NCI-H1105 (cell line): ENCODE measurements around the gene PRR35.

Experiments
- DNase-seq: peaks from one replicate; lab custom pipeline; 2025; lab: John Stamatoyannopoulos, UW

Gene PRR35

DNA sequence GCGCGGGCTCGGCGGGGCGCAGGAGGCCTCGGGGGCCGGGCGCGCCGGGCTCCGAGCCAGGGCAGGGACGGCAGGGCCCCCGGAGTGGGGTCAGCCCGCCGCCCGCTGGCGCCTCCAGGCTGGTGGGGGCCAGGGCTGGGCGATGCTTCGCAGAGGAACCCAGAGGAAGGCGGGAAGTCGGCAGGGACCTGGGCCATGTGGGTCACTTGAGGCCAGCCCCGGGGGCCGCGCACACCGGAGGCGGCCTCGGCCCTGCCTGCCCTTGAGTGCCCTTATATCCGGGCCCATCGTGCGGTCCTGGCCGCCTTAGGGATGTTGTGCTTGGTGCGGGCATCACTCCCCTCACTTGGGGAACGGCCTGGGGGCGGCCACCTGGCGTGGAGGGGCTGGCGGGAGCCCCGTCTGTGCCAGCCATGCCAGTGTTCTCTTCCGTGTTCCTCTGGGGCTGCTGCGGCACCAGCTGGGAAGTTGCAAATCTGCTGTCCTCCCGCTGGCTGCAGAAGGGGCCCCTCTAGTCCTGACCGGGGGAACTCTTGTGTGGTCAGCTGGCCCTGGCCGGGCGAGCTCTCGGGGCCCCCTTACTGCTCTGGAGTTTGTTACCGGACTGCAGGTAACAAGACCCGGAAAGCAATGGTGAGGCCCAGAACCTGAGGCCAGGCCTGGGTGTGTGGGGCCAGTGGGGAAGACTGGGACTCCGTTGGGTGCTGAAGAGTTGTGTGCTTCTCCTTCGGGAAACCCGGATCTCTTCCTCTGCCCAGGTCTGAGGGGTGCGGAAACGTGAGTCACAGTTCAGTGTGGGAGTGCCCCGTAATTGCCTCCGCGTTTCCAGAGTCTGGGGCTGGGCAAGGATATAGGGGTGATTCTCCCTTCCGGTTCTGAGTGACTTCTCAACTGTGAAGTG lies 31.8 kb upstream of the PRR35 start:
- no peak for DNase-seq

DNA sequence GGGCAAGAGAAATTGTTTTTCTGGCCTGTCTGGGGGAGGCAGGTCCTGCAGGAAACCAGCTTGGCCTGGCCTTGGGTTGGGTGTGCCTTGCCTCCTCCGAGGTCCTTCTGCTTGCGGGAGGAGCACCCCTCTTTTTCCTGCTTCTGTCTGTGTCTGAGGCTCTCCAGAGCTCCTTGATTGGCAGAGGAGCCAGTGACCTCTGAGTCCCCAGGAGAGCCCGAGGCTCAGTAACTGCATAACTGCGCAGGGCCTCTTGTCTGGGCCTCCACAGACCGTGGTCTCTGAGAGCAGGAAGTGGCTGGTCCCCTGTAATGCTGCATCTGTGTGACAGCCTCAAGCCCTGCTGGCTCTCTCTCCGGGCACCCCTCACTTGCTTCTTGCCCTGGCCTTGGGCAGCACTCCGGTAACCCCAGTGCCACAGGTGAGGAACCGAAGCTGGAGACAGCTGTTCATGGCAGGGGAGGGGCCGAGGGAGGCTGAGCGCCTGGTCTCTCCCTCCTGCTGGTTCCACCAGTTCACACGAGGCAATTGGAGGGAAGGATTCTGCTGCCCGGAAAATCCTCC lies 31.1 kb upstream of the PRR35 start:
- DNase-seq: no peak

DNA sequence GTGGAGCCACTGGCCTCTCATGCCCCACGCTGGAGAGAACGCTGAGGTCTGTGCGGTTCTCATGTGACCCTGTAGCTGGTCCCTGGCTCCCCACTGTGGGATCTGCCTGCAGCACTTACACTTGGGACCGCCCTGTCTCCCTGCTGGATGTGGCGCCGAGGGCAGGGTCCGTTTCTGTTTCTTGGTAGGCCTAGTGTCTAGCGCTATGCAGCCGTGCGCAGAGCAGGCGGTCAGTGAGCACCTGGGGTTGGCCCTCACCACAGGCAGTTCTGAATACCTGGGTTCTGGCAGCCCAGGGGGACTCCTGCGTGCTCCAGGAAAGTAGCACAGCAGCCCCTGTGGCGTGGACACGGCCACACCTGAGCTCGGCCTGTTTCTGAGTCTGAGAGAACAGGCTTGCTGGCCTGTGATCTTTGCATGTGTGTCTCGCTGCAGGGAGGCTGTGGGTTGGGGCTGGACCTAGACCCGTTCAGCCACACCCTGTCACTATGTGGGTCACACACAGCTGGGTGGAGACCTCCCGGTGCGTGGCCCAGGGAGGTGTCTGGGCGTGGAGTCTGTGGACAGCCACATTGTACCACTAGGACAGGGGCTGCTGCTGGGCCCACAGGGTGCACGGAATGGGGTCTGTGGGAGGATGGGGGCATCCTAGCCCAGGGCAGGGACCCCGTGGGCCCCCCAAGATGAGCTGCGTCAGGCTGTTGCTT lies 29.9 kb upstream of the PRR35 start:
- no peak for DNase-seq

DNA sequence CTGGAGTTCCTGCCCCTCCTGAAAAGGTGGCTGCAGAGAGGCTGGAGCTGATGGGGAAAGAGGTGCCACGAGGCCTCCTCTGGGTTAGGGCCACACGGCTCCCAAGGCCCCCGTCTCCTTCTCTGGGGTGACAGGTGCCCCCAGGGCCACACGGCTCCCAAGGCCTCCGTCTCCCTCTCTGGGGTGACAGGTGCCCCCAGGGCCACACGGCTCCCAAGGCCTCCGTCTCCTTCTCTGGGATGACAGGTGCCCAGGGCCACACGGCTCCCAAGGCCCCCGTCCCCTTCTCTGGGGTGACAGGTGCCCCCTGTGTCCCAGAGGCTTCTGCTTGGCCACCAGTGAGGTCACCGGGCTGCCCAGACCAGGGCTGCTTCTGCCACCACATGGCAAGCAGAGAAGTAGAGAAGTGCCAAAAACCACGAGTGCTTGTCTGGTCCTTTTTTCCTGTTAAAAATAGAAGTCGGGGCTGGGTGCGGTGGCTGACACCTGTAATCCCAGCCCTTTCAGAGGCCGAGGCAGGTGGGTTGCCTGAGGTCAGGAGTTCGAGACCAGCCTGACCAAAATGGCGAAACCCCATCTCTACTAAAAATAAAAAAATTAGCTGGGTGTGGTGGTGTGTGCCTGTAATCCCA lies 28.6 kb upstream of the PRR35 start:
- DNase-seq: no peak

DNA sequence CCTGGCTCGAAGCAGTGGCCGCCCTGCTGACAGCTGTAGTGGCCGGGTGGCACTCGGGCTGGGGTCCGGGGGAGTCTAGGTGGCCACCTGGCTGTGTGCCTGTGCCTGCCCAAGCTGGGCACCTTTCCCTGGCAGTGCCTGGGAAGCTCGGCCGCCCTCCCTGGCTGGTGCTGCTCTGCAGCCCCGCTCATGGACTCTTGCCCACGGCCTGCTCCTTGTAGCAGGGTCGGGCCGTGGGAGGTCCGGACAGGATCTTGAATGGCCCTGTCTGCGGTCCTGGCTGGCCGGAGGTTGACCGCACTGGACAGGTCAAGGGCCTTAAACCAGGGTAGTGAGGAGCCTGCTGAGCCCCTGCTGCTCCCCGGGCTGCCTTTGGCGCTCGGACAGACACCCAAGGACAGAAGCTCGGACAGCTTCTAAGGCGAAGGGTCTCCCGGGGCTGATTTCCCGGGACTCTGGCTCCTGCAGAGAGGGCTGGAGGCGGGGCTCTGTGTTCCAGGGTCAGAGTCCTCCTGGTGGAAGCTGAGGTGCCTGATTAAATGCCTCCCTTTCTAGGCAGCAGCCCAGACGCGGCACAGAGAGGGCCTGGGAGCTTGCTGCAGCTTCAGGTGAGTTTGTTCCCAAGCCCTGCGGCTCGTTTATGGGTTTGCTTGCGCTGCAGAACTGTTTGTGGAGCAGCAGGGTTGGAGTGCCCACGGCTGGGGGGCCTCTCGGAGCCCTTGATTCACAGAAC lies 26.6 kb upstream of the PRR35 start:
- no peak for DNase-seq

DNA sequence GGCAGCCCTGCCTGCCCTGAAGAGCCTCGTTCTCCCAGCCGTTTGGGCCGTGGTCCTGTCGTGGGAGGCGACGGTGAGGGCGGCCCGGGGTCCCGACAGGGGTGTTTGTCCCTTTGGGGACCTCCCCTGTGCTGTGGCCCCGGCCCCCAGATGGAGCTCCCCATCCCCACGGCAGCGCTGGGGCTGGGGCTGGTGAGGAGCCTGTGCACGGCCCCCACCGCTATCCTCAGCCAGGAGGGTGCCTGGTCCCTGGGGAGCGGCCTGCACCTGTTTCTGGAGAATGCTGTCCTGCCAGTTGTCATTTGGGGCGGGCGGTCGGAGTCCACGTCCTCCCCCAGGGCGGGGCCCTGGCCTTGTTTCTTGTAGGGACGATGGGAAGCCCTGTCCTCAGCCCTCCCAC lies 26.1 kb upstream of the PRR35 start:
- no peak for DNase-seq

DNA sequence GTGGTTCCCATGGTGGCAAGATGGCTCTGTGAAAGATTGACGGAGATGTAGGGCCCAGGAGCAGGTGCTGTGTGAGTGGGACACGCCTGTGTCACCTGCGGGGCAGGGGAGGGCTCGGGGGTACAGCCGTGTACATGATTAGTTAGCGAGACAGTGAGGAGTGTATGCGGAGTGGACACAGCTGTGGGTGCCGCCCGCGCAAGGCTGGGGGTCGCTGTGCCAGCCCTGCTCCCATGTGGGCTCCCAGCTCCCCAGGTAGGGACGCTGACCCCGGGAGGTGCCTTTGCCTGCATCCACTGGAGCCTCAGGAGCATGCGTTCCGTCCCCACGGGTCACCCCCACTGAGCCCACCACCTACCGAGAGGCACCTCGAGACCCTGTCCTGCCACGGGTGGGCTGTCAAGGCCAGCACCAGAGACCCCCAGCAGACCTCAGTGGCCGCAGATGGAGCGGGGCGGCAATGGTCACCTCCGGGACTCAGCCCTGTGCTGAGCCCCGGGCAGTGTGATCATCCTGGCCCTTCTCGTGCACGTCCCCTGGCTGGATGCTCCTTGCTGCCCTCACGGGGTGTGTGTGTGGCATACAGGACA lies 25.2 kb upstream of the PRR35 start:
- no peak for DNase-seq

DNA sequence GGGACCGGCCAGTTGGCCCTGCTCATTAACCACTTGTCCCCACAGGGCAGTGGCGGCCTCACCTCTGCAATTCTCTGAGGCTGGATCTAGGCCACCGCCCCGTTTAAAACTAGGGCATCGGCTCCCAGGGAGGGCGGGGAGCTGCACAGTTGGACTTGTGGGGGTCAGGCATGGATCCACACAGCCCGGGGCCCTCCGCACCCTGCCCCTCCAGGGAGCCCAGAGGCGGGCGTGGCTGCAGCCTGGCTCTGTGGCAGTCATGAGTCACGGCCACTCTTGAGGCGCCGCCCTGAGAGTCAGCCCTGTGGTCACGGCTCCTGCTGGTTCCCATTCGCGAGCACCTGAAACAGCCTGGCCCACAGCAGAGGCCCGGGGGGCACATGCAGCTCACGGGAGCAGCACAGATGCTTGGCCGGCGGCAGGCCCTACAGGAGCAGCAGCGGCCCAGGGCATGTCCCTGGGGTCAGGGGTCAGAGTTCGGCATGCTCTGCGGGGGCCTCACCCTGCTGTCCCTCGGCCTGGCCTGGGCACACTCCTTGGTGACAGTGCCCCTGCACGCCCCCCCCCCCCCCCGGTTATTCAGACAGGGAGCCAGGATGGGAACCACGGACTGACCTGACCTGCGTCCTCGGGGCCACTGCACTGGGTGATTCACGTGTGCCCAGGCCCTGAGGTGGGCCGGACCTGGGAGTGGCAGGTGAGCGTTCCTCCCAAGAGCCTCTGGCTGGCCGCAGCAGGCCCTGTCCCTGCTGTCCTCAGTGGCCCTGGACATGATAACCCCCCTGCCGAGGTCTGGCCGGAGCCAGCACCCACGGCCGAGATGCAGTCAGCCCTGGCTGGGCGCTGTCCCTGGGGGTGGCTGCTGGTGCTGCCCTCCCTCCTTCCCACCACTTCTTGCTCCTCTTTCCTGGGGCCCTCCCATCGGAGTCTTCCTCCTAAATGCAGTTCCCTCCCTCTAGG lies 24.5 kb upstream of the PRR35 start:
- DNase-seq: no peak

DNA sequence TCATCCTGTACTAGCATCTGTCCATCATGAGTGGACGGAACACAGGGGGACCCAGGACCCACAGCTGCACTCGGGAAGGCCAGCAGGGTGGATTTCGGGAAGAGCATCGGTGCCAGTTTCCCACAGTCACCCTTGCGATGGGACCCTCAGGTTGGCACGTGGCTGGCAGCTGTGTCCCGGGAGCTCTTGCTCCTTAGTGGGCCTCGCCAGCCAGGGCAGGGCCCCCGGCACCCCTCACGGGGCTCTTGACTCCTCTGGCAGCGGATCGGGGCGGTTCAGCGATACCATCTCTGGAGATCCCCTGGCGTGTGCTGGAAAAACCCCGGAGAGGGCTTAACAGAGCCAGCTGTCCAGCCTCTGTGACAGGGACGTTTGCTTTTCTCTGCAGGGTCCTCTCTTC lies 23.4 kb upstream of the PRR35 start:
- DNase-seq: no peak

DNA sequence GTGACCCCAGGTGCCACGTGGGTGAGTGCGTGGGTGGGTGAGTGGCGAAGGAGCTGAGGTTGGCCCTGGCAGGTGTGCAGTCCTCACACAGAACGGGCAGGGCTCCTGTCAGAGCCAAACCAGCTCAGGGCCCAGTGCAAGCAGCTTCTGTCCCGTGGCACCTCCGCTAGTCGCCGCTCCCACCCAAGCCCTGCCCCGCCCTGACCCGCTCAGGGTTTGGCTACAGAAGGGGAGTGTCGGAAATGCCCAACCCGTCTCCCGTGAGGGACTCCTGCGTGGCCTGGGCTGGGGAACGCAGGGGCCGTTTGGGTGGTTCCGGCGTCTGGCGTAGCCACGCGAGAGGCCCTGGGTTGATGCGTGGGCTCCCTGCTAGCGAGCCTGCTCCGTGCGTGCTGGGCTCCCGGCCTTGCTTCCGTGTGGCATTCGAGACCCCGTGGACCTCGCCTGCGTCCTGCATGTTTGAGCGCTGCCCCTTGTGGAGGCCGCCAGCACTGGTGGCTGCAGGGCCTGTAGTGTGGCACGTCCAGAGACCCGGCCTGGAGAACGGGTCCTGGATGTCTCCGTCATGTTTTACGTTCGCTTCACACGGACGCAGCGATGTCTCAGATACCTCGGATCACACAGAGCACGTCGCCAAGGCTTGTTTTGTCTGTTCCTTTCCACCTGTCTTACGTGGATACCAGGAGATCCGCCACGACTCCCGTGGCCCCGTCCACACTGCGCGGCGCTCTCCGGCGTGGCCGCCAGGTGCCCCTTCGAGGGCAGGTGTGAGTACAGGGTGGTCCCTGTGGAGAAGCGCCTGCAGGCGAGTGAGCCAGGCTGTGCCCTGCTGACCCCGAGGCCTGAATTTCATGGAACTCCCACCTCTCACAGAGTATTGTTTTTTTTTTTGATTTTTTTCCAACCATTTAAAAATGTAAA lies 22.5 kb upstream of the PRR35 start:
- no peak for DNase-seq

DNA sequence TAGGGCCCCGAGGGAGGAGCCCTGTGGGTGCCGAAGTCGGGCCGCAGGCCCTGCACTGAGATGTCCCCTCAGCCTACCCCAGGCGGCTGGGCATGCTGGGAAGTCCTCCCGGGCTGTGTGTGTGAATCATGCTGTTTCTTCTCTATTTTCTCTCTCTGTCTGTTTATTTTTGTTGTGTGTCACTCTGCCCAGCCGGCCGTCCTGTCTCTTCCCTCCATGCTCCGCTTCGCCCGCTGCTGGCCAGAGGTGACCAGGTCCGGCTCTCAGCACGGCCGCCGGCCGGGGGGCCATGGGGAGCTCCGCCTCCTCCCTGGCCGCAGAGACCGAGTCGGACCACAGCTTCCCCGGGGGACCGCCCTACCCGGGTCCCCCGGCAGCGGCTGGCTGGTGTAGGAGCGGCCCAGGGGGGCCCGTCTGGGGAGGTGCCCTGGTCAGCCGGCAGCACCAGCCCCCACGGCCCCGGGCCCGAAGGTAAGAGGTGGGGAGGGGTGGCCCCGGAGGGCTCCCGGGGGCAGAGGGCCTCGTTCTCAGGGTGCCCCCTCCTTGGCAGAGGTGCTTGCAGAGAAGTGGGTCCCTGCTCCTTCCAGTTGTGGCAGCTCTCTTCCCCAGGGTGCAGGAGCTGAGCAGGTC lies 20.2 kb upstream of the PRR35 start:
- no peak for DNase-seq

DNA sequence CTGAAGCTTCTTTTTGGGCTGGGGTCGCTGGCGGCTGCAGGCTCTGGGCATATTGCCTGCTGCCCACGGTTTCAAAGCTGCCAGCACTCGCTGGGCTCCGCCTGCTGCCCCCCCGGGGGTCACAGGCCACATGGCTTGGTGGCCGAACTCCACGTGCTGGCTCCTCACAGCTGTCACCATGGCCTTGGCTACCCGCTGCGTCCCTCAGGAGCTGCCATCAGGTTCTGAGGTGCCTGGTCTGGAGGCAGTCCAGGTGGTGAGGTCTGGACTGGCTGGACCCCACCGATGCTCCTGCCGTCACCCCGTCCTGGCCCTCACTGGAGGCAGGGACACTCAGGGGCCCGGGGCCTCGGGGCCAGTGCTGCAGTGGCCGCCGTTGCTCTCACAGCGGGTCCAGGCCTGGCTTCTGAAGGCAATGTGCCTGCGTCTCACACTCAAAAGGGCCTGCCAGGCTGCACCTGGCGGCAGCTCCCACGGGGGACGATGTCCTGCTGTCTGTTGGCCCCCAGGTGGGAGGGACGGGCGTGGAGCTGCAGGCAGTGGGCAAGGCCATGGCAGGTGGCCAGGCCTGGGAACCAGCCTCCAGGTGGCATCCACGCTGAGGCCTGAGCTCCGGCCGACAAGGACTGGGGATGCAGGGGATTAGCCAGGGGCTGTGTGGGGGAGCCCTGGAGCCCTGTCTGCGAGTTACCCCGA lies 19.4 kb upstream of the PRR35 start:
- no peak for DNase-seq

DNA sequence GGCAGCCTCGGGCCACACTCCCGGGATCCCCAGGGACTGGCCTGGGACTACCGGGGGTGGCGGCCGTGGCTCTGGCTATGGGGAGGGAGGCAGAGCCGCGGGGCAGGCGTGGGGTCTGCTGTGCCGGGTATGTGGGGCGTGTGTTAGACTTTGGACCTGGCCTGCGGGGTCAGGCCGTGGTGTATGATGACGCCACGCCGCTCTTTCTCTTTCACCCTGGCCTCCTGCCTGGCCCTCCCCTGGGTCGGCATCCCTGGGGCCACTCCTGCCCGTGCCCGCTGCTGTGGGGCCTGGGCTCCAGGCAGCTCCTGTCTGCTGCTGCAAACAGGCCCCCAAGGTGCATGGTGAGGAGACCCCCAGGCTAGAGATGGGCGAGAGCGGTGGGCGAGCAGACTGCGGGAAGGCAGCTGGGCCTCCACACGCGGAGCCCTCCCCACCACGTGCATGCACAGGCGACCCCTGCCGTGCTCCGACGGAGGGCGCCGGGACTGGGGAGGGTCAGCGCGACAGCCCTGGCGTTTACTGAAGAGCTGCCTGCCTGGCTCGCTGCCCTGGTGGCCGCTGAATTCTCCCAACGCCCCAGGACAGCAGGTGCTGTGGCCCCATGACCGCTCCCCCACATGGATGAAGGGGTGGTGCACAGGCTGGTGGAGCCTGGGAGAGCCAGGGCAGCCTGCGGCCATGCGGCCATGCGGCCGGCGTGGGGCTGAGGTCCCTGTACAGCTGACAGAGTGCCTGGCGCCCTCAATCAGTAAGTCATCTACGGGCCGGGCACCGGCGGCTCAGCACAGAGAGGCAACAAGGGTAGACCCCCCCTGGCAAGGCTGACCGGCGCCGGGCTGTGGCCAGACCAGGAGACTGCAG lies 16.7 kb upstream of the PRR35 start:
- no peak for DNase-seq

DNA sequence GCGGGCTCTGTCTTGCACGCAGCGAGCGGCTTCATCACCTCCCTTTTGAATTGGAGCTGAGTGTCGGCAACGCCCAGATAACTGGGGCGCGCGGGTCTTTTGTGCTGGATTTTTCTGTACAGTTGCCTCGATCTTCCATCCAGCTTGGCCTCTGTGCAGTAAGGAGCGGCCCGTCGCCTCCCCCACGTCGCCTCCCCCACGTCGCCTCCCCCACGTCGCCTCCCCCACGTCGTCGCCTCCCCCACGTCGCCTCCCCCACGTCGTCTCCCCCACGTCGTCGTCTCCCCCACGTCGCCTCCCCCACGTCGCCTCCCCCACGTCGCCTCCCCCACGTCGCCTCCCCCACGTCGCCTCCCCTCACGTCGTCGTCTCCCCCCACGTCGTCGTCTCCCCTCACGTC lies 15.7 kb upstream of the PRR35 start:
- no peak for DNase-seq

DNA sequence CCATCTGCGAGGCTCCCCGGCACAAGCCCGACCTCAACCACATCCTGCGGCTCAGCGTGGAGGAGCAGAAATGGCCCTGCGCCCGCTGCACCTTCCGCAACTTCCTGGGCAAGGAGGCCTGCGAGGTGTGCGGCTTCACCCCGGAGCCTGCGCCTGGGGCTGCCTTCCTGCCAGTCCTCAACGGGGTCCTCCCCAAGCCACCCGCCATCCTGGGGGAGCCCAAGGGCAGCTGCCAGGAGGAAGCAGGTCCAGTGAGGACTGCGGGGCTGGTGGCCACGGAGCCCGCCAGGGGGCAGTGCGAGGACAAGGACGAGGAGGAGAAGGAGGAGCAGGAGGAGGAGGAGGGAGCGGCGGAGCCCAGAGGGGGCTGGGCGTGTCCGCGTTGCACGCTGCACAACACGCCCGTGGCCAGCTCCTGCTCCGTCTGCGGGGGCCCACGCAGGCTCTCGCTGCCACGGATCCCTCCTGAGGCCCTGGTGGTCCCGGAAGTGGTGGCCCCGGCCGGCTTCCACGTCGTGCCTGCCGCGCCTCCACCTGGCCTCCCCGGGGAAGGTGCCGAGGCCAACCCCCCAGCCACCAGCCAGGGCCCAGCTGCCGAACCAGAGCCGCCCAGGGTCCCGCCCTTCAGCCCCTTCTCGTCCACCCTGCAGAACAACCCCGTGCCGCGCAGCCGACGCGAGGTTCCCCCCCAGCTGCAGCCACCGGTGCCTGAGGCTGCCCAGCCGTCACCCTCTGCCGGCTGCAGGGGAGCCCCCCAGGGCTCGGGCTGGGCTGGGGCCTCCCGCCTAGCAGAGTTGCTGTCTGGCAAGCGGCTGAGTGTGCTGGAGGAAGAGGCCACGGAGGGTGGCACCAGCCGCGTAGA lies 13.1 kb upstream of the PRR35 start:
- no peak for DNase-seq

DNA sequence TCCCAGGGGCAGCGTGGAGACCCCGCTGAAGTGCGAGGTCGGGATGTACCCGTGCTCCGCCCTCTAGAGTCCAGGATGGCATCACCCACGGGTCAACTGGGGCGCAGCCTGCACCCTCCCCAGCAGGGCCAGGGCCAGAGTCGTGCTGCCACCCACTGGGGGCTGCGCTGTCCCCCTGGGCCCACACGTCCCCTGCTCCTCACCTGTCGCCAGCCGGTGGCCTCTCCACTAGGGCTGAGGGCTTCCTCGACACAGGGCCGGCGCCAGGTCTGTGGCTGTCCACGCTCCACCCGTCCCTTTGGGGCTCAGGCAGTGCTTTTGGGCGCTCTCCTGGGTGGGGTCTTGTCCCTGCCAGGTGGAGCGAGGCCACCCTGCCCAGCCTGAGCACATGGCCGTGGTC lies 11.6 kb upstream of the PRR35 start:
- no peak for DNase-seq
